Activated CD8-positive, alpha-beta memory T cell treated with anti-CD3 and anti-CD28 coated beads, Interleukin-2, amount 10 ng/mL, durations not matched to agents 7 days and 5 days (primary cell): ENCODE data around the gene TBCC. TPM values are rescaled to one million over a fixed set of nuclear protein-coding genes. Genes with fewer than 3 reads are reported as not detected.
"Not testable (repeated sequence)": the region's sequence is repeated elsewhere in the genome, so short reads cannot be mapped to it uniquely, and the experiment has no call there.

Experiments used
- ATAC-seq: fragments of 150-1000 bp; cut with Tn5 transposase; one replicate; pipeline ENCODE4 v1.10.0; 2021; ENCODE audit warnings: moderate library complexity
- CTCF ChIA-PET: fragments of 350-600 bp; sonication (Branson Sonifier 250); formaldehyde crosslinking; loops from one replicate; lab custom pipeline; 2021; ENCODE audit warnings: antibody characterized with exemption; lab: Charles Lee
- DNase-seq: peaks from one replicate; pipeline ENCODE4 v3.0.0-alpha.2; 2020
- H3K27ac Mint-ChIP-seq: one replicate; pipeline ENCODE4 v1.8.0; 2021; ENCODE audit warnings: mild to moderate bottlenecking, mixed read lengths
- H3K27me3 Mint-ChIP-seq: one replicate; pipeline ENCODE4 v1.8.0; 2021; ENCODE audit warnings: mixed read lengths
- H3K36me3 Mint-ChIP-seq: one replicate; pipeline ENCODE4 v1.8.0; 2021; ENCODE audit warnings: mild to moderate bottlenecking, mixed read lengths
- H3K4me1 Mint-ChIP-seq: one replicate; pipeline ENCODE4 v1.8.0; 2021; ENCODE audit warnings: mixed read lengths
- H3K4me3 Mint-ChIP-seq: one replicate; pipeline ENCODE4 v1.8.0; 2021; ENCODE audit warnings: mild to moderate bottlenecking, moderate library complexity, mixed read lengths
- H3K9me3 Mint-ChIP-seq: one replicate; pipeline ENCODE4 v1.8.0; 2022; ENCODE audit warnings: low read depth, mixed read lengths
- total RNA-seq, 2 experiments: library from RNA; stranded (reverse); gene quantifications; one replicate each; pipeline ENCODE4 v1.2.3, GENCODE V29; 2021

Gene TBCC
- total RNA-seq, 2 experiments from 2014 or later, result 29.8 to 35.5 TPM

DNA sequence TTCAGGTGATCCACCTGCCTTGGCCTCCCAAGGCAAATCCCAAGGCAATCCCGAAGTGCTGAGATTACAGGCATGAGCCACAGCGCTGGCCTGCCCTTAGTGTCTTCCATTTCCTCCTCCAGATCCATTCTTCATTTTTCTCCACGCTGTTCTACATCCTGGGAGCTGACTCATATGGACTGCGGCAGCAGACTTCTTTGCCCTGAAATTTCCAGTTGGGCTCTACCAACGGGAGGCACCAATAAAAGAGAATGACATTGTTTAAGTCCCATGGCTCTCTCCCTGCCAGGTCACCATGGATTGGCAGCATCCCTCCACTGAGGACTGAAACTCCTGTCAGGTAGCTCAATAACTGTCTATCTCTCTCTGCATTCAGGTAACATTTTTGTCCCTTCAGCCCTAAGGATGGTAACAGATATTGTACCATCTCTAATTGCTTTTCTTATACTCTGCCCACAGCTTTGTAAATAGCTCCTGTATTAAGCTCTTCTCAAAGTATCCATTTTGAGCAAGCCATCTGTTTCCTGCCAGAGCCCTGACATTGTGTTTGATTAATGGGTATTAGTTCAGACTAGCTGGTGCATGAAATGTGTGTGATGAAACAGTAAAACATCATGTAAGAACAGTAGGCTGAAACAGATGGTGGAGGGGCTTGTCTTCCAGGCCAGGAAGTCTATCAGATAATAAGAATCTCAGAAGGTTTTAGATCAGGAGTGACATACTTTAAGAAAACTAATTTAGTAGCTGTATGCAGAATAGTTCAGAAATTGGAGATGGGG is 3.6 kb downstream of the TBCC start:
- Mint-ChIP-seq H3K4me3 (no peak overlapping the region), H3K27ac (no peak overlapping the region)
- CTCF ChIA-PET, result interaction anchor here (0.7 to 5.3 kb wide), 4 partner anchors 12 to 66 kb away, joined by 3 to 26 read pairs (median 4); no protein-coding TSS in a partner anchor

DNA sequence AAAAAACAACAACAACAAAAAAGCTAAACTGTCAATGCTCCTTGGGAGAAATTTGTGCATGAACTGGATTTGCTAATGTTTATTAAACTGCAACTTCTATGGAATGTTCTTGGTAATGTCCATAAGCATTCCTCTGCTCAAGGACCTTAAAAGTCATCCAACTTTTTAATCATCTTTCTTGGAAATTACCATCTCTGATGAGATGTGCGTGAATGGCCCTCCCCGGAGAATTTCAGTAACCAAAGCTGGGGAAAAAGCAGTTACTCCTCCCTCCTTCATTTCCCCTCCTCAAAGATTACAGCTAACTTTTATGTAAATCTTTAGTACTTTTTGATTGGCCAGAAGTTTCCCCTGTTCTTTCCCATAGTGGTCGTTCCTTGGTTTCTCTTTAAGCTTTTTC is 5.2 kb downstream of the TBCC start:
- H3K27ac Mint-ChIP-seq, result no peak overlapping the region
- peaks cover 12% of the 10 kb centered on the region for H3K4me1 Mint-ChIP-seq
- H3K27me3 Mint-ChIP-seq, result peaks cover 9% of the 10 kb centered on the region
- H3K36me3 Mint-ChIP-seq, result peaks cover 6% of the 10 kb centered on the region
- CTCF ChIA-PET, result interaction anchor here (0.7 to 1.5 kb wide), 4 partner anchors 13 to 79 kb away, joined by 3 to 8 read pairs (median 4); no protein-coding TSS in a partner anchor
- DNase-seq, result no peak
- no peaks in the 10 kb centered on the region for H3K9me3 Mint-ChIP-seq
- ATAC-seq, result no peak
- no peak overlapping the region for H3K4me3 Mint-ChIP-seq

More for the DNA sequence above, 3.6 kb downstream of the TBCC start:
- DNase-seq (no peak), ATAC-seq (no peak)
- H3K9me3 Mint-ChIP-seq, result no peaks in the 10 kb centered on the region
- H3K27me3 Mint-ChIP-seq, result peaks cover 9% of the 10 kb centered on the region
- H3K4me1 Mint-ChIP-seq, result peaks cover 14% of the 10 kb centered on the region
- H3K36me3 Mint-ChIP-seq, result peaks cover 8% of the 10 kb centered on the region

DNA sequence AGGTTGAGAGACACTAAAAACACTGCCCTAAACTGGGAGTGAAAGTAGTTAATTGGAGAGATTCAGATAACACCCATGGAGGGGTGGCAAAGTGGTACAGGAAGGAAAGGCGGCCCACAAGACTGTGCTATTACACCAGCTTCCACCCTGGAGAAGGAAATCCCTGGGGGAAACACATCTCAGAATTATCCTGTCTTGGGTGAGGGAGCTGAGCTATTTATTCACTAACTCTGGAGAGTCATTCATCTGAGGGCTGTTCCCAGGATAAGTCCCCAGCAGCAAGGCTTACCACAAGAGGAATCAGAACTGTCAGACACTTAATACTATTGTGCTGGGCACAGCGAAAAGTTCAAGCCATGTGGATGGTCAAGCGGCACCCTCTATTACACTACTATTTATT is 9.9 kb downstream of the TBCC start:
- Mint-ChIP-seq H3K9me3 (no peaks in the 10 kb centered on the region), H3K36me3 (no peaks in the 10 kb centered on the region), H3K27ac (no peak overlapping the region), H3K27me3 (peaks cover 9% of the 10 kb centered on the region), H3K4me3 (no peak overlapping the region), H3K4me1 (no peaks in the 10 kb centered on the region)
- ATAC-seq (no peak), DNase-seq (no peak)
- CTCF ChIA-PET, result interaction anchor here (0.6 to 0.9 kb wide), 2 partner anchors 10 to 758 kb away, joined by 3 read pairs; no protein-coding TSS in a partner anchor

DNA sequence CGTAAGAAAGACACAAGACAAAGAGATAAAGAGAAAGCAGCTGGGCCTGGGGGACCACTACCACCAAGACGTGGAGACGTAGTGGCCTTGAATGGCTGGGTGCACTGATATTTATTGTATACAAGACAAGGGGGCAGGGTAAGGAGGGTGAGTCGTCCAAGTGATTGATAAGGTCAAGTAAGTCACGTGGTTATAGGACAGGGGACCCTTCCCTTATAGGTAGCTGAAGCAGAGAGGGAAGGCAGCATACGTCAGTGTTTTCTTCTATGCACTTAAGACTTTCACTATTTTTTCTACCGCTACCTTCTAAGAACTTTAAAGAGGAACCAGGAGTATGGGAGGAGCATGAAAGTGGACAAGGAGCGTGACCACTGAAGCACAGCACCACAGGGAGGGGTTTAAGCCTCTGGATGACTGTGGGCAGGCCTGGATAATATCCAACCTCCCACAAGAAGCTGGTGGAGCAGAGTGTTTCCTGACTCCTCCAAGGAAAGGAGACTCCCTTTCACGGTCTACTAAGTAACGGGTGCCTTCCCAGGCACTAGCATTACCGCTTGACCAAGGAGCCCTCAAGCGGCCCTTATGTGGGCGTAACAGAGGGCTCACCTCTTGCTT is 11.9 kb downstream of the TBCC start:
- H3K27me3 Mint-ChIP-seq, H3K9me3 Mint-ChIP-seq, DNase-seq, H3K27ac Mint-ChIP-seq, H3K4me3 Mint-ChIP-seq, H3K36me3 Mint-ChIP-seq, H3K4me1 Mint-ChIP-seq, ATAC-seq: not testable (repeated sequence)
- CTCF ChIA-PET, result interaction anchor here (1.3 to 1.5 kb wide), 2 partner anchors 8 to 187 kb away, joined by 4 read pairs; no protein-coding TSS in a partner anchor

DNA sequence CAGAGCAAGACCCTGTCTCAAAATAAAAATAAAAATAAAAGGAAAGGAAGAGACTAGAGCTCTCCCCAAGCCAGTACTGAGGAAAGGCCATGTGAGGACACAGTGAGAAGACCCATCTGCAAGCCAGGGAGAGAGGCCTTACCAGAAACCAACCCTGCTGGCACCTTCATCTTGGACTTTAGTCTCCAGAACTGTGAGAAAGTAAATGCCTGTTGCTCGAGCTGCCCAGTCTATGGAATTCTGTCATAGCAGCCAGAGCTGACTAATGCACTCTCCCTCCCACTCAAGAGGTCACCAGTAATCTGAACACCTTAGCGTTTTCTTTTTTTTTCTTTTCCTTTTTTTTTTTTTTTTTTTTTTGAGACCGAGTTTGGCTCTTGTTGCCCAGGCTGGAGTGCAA is 16.2 kb downstream of the TBCC start:
- Mint-ChIP-seq H3K36me3 (no peaks in the 10 kb centered on the region), H3K27me3 (no peaks in the 10 kb centered on the region), H3K4me1 (peaks cover 21% of the 10 kb centered on the region), H3K4me3 (no peak overlapping the region), H3K9me3 (no peaks in the 10 kb centered on the region), H3K27ac (no peak overlapping the region)
- no peak for DNase-seq
- CTCF ChIA-PET, result interaction anchor here (0.9 to 6.1 kb wide), 7 partner anchors 13 to 170 kb away, joined by 3 to 53 read pairs (median 4); partner anchors contain the start of gene TBCC
- ATAC-seq, result no peak

DNA sequence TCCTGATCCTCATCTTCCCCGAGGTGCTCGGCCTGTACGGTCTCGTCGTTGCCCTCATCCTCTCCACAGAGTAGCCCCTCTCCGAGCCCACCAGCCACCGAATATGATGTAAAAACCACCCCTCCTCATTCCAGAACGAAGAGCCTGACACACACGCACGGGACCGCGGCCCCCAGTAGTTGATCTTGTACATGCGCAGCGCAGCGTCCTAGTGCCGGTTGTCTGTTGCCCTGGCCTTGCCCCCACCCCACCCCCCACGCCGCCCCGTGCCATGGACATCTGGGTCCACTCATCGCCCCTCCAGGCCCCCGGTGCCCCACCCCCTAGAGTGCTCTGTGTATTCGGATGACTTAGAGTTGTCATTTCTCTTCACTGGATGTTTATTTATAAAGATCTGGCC is 18.3 kb downstream of the TBCC start:
- peaks cover 21% of the 10 kb centered on the region for H3K4me1 Mint-ChIP-seq
- H3K27ac Mint-ChIP-seq, result peak overlapping the region; percentile 95
- CTCF ChIA-PET, result interaction anchor here (0.6 to 6.1 kb wide), 19 partner anchors 10 to 416 kb away, joined by 3 to 90 read pairs (median 5); partner anchors contain the start of genes BICRAL, RPL7L1, TBCC and UBR2
- no peaks in the 10 kb centered on the region for H3K9me3 Mint-ChIP-seq
- H3K4me3 Mint-ChIP-seq, result peak overlapping the region; percentile 78
- DNase-seq (no peak), ATAC-seq (no peak)
- H3K27me3 Mint-ChIP-seq, result no peaks in the 10 kb centered on the region
- no peaks in the 10 kb centered on the region for H3K36me3 Mint-ChIP-seq

DNA sequence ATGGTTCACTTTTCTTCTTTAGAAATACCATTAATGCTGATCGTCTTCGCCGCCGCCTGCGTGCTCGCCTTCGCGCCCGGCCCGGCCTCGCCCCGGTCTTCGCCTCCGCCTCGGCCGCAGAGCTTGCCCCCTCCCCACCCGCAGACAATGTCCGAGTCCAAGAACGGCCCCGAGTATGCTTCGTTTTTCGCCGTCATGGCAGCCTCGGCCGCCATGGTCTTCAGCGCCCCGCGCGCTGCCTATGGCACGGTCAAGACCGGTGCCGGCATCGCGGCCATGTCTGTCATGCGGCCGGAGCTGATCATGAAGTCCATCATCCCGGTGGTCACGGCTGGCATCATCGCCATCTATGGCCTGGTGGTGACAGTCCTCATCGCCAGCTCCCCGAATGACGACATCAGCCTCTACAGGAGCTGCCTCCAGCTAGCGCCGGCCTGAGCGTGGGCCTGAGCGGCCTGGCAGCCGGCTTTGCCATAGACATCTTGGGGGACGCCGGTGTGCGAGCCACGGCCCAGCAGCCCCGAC is 18.8 kb downstream of the TBCC start:
- ATAC-seq, result no peak
- no peaks in the 10 kb centered on the region for H3K27me3 Mint-ChIP-seq
- H3K27ac Mint-ChIP-seq, result peak overlapping the region; percentile 95
- CTCF ChIA-PET, result interaction anchor here (0.6 to 6.1 kb wide), 28 partner anchors 9 to 623 kb away, joined by 3 to 90 read pairs (median 4); partner anchors contain the start of genes BICRAL, MRPL2, RPL7L1 and TBCC
- H3K36me3 Mint-ChIP-seq, result no peaks in the 10 kb centered on the region
- peak overlapping the region; percentile 78 for H3K4me3 Mint-ChIP-seq
- H3K4me1 Mint-ChIP-seq, result peaks cover 21% of the 10 kb centered on the region
- no peak for DNase-seq
- no peaks in the 10 kb centered on the region for H3K9me3 Mint-ChIP-seq

DNA sequence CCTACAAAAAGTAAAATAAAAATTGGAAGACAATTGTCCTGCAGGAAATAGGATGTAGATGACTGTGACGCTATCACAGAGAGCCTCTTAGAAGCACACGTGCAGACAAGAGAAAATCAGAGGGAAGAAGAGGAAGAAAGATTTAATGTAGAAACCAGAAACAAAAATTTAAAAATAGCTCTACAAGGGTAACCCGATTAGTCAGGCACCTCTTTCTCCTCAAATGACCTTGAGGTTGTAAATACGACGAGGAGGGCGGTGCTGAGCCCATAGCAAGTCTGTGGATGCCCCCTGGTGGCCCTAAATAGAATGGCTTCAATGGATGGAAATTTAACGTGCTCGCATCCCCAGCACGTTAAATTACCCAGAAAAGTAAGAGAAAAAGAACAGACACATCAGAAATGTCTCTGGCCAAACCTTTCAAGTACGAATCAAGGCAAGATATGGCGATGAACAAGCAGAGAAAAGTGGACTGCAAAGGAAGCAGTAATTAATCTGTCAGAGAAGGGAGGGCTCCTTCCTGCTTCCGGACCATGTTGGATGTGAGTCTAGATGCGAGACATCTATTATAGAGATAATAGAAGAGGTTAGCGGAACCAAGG is 19.3 kb downstream of the TBCC start:
- Mint-ChIP-seq H3K9me3 (no peaks in the 10 kb centered on the region), H3K36me3 (no peaks in the 10 kb centered on the region), H3K4me3 (peak overlapping the region; percentile 78), H3K27ac (peak overlapping the region; percentile 95), H3K27me3 (no peaks in the 10 kb centered on the region), H3K4me1 (peaks cover 21% of the 10 kb centered on the region)
- CTCF ChIA-PET, result interaction anchor here (0.6 to 6.1 kb wide), 49 partner anchors 7 to 622 kb away, joined by 3 to 90 read pairs (median 4); partner anchors contain the start of genes MRPL2, RPL7L1, TBCC and UBR2
- peak; percentile 87 for DNase-seq
- ATAC-seq, result peak; percentile 95

DNA sequence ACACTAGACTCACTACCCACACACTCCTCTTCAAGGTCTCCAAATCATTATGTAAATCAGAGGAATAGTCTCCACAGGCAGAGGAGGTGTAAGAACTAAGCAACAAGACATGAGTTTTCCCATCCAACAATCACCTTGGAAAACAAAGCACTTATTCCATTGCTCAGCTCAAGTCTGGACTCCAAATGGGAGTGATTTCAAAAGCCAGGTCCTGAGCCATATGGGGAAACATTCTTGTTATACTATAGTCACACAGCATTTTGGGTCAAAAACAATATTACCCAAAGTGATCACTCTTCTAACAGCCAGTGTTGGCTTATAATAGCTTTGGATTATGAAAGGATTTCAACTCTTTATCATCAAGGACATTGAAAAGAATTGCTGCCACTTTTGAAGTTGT is 19.9 kb downstream of the TBCC start:
- H3K9me3 Mint-ChIP-seq, result no peaks in the 10 kb centered on the region
- peak overlapping the region; percentile 95 for H3K27ac Mint-ChIP-seq
- DNase-seq (no peak), ATAC-seq (no peak)
- CTCF ChIA-PET, result interaction anchor here (0.6 to 6.1 kb wide), 43 partner anchors 8 to 622 kb away, joined by 3 to 90 read pairs (median 4); partner anchors contain the start of genes MRPL2, RPL7L1, TBCC and UBR2
- H3K4me3 Mint-ChIP-seq, result peak overlapping the region; percentile 78
- H3K4me1 Mint-ChIP-seq, result peaks cover 21% of the 10 kb centered on the region
- H3K36me3 Mint-ChIP-seq, result no peaks in the 10 kb centered on the region
- no peaks in the 10 kb centered on the region for H3K27me3 Mint-ChIP-seq

DNA sequence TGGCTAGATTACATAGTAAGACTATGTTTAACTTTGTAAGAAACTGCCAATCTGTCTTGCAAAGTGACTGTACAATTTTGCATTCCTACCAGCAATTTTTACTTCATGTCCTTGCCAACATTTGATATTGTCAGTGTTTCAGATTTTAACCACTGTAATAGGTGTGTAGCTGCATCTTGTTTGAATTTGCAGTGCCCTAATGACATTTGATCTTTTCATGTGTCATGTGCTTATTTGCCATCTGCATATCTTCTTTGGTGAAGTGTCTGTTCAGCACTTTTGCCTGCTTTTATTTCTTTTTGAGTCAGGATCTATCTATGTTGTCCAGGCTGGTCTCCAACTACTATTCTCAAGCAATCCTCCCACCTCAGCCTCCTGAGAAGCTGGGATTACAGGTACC is 21.1 kb downstream of the TBCC start:
- H3K27ac Mint-ChIP-seq, result no peak overlapping the region
- no peak overlapping the region for H3K4me3 Mint-ChIP-seq
- no peaks in the 10 kb centered on the region for H3K36me3 Mint-ChIP-seq
- peaks cover 21% of the 10 kb centered on the region for H3K4me1 Mint-ChIP-seq
- peaks cover 3% of the 10 kb centered on the region for H3K27me3 Mint-ChIP-seq
- CTCF ChIA-PET, result interaction anchor here (1.0 to 6.1 kb wide), 11 partner anchors 10 to 621 kb away, joined by 3 to 90 read pairs (median 6); partner anchors contain the start of genes RPL7L1 and TBCC
- H3K9me3 Mint-ChIP-seq, result no peaks in the 10 kb centered on the region
- DNase-seq (no peak), ATAC-seq (no peak)

DNA sequence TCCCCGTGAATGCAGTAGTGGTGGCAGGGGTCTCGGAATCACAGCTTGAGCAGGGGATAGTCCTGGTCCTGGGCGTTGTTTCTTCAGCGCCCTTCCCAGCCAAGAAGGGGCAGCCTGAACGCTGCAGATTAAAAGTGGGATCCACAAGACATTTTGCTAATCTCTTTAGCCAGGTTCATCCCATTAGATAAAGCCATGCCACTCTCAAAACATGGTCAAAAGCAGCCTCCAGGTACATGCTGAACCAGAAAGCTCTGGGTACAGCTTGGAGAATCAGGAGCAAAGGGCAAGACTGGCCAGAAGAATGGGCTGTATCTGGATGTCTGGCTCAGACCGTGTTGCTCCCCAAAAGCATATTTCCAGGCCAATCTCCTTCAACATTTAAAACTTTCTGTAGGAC is 23.4 kb downstream of the TBCC start, which contains the start of gene PRPH2:
Gene PRPH2 (minus strand): TSS at position 101 of the 400 bp plus-strand sequence. CDS start 263 bp downstream, outside the sequence.
- no peaks in the 10 kb centered on the region for H3K36me3 Mint-ChIP-seq
- no peaks in the 10 kb centered on the region for H3K9me3 Mint-ChIP-seq
- no peak for ATAC-seq
- no peak within 1 kb of the TSS for H3K4me3 Mint-ChIP-seq
- H3K27ac Mint-ChIP-seq, result no peak within 1 kb of the TSS
- DNase-seq, result no peak
- peaks cover 3% of the 10 kb centered on the region for H3K27me3 Mint-ChIP-seq
- CTCF ChIA-PET, result interaction anchor here (1.0 kb wide), 1 partner anchor 175 kb away, joined by 3 read pairs; no protein-coding TSS in a partner anchor
- peaks cover 17% of the 10 kb centered on the region for H3K4me1 Mint-ChIP-seq

DNA sequence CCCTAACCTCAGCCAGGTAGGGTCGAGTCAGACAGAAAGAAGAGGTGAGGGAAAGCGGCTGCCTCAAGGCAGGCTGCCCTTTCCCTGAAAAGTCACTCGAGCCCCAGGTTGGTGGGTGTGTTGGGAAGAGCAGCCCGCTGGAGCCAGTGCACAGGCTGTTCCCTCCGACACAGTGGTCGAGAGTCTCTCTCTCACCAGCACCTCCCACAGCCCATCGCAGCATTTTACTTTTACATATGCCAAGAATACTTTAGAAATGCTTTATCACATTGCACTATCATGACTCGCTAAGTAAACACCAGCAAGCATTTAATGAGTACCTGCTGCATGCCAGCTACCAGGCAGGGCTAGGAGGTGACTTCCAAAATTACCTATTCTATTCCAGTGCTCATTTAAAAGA is 25.2 kb downstream of the TBCC start:
- no peak overlapping the region for H3K27ac Mint-ChIP-seq
- no peak overlapping the region for H3K4me3 Mint-ChIP-seq
- CTCF ChIA-PET, result interaction anchor here (1.0 kb wide), 1 partner anchor 59 kb away, joined by 3 read pairs; no protein-coding TSS in a partner anchor
- ATAC-seq (no peak), DNase-seq (no peak)
- H3K27me3 Mint-ChIP-seq, result peaks cover 3% of the 10 kb centered on the region
- no peaks in the 10 kb centered on the region for H3K9me3 Mint-ChIP-seq
- H3K4me1 Mint-ChIP-seq, result peaks cover under 1% of the 10 kb centered on the region
- H3K36me3 Mint-ChIP-seq, result no peaks in the 10 kb centered on the region
